ENCODE results near the gene OSBPL3. TPM values are rescaled to one million over a fixed set of nuclear protein-coding genes. Genes with fewer than 3 reads are reported as not detected.

Gene OSBPL3
- total RNA-seq, 1 experiment from 2014 or later, result 16.0 TPM

GRCh38 chr7:24992314-24992713 lies 12.3 kb upstream of the OSBPL3 start (continued):
- TF ChIP-seq E2F5 (CRISPR knock-in tag; IDR thresholded peaks at IDR 0.05) (no peak), ZNF263 (CRISPR knock-in tag; IDR thresholded peaks at IDR 0.05; ENCODE audit: low read depth) (no peak), IRF2 (CRISPR knock-in tag; IDR thresholded peaks at IDR 0.05; ENCODE audit: borderline replicate concordance, low read depth) (no peak), AR (CRISPR knock-in tag; IDR thresholded peaks at IDR 0.05) (no peak), RORB (CRISPR knock-in tag; IDR thresholded peaks at IDR 0.05) (no peak), CREB1 (CRISPR knock-in tag; IDR thresholded peaks at IDR 0.05) (no peak), ELF4 (CRISPR knock-in tag; IDR thresholded peaks at IDR 0.05; ENCODE audit: low read depth) (no peak), ESRRA (CRISPR knock-in tag; IDR thresholded peaks at IDR 0.05; ENCODE audit: borderline replicate concordance) (no peak), PRDM15 (CRISPR knock-in tag; IDR thresholded peaks at IDR 0.05) (no peak), ZNF425 (CRISPR knock-in tag; conservative IDR thresholded peaks at IDR 0.05) (no peak), ZSCAN18 (CRISPR knock-in tag; IDR thresholded peaks at IDR 0.05) (no peak)

- no peak for TF ChIP-seq ATF2 (CRISPR knock-in tag; IDR thresholded peaks at IDR 0.05; ENCODE audit: borderline replicate concordance, low read depth)
- H3K36me3 Mint-ChIP-seq, result no peaks in the 10 kb centered on the region
- H3K4me1 Mint-ChIP-seq, result no peaks in the 10 kb centered on the region
- no peak overlapping the region for H3K27ac Mint-ChIP-seq
- DNase-seq (ENCODE audit: low spot score) (no peak), ATAC-seq (no peak)
- H3K9me3 Mint-ChIP-seq, result 0 out of 2 replicates have a peak, but pooled peaks cover 4% of the 10 kb centered on the region
- H3K4me3 Mint-ChIP-seq, result no peak overlapping the region
- POLR2A ChIA-PET, result no interaction called here
- no peaks in the 10 kb centered on the region for H3K27me3 Mint-ChIP-seq (ENCODE audit: low read depth)
- CTCF ChIA-PET, result interaction anchor here (0.6 to 1.5 kb wide), 2 partner anchors 9 to 12 kb away, joined by 3 to 7 read pairs; no protein-coding TSS in a partner anchor
These were observed 11.4 kb upstream of the OSBPL3 start for GRCh38 chr7:24991353-24991752.
